ENCODE measurements around the gene RALGPS2. TPM values are rescaled to one million over a fixed set of nuclear protein-coding genes. Genes with fewer than 3 reads are reported as not detected.

The RALGPS2 gene
- polyA plus RNA-seq, 1 donor = 25.5 TPM

- DNase-seq = no peak
- Histone ChIP-seq H3K27ac (ENCODE audit: low read length) (no peak overlapping the region), H3K4me3 (ENCODE audit: low read length) (no peak overlapping the region), H3K27me3 (ENCODE audit: control insufficient read depth, insufficient read depth, low read length) (no peaks in the 10 kb centered on the region), H3K9me3 (ENCODE audit: control insufficient read depth, low read depth, low read length) (no peaks in the 10 kb centered on the region), H3K36me3 (ENCODE audit: control insufficient read depth, insufficient read depth, low read length) (no peaks in the 10 kb centered on the region), H3K4me1 (ENCODE audit: control insufficient read depth, insufficient read depth, low read length) (no peaks in the 10 kb centered on the region)
- WGBS (ENCODE audit: insufficient coverage, low lambda C conversion rate) = 60% methylated on average over 1 of the region's 2 CpGs
These were observed 35.3 kb upstream of the RALGPS2 start for GRCh38 chr1:178689769-178690168.

- Histone ChIP-seq H3K36me3 (ENCODE audit: control insufficient read depth, insufficient read depth, low read length) (no peaks in the 10 kb centered on the region), H3K27me3 (ENCODE audit: control insufficient read depth, insufficient read depth, low read length) (no peaks in the 10 kb centered on the region), H3K4me3 (ENCODE audit: low read length) (no peak overlapping the region), H3K9me3 (ENCODE audit: control insufficient read depth, low read depth, low read length) (no peaks in the 10 kb centered on the region), H3K4me1 (ENCODE audit: control insufficient read depth, insufficient read depth, low read length) (no peaks in the 10 kb centered on the region), H3K27ac (ENCODE audit: low read length) (no peak overlapping the region)
- 17% methylated on average over 1 of the region's 5 CpGs for WGBS (ENCODE audit: insufficient coverage, low lambda C conversion rate)
- no peak for DNase-seq
These were observed 34.5 kb upstream of the RALGPS2 start for GRCh38 chr1:178690496-178690895.

DNA sequence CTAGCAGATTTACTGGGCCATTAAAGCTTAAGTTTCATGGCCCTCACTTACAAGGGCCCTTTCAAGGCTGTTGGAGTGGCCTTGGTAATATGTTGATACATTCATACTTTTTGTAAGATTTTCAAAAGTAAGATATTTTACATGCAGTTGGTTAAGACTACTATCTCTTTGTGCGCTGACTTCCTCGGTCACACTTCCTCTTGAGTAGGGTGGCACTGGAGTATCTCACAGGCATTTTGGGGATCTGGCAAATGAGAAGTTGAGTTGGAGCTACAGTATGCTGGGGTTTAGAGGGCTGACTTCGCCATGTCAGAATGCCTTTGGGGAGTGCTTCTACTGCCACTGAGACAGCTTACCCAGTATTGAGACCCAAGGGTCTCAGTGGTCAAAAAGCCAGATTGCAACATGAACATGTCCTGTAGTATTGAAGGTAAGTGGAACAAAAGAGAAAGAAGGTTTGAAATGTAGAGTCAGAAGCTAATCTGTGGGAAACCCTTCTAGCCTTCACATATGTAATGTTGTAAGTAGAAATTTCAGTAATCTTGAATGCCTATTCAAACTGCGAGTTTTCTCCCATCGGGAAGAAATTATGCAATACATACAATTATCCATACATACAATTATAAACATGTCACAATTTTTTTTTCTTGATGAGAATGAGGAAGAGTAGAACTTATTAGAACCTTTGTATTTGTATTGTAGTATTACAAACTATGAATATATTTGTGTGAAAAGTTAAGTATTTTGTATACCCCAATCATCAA is 32.3 kb upstream of the RALGPS2 start:
- Histone ChIP-seq H3K27me3 (ENCODE audit: control insufficient read depth, insufficient read depth, low read length) (no peaks in the 10 kb centered on the region), H3K9me3 (ENCODE audit: control insufficient read depth, low read depth, low read length) (no peaks in the 10 kb centered on the region), H3K27ac (ENCODE audit: low read length) (no peak overlapping the region), H3K4me3 (ENCODE audit: low read length) (no peak overlapping the region), H3K4me1 (ENCODE audit: control insufficient read depth, insufficient read depth, low read length) (no peaks in the 10 kb centered on the region), H3K36me3 (ENCODE audit: control insufficient read depth, insufficient read depth, low read length) (no peaks in the 10 kb centered on the region)
- no peak for DNase-seq
- WGBS (ENCODE audit: insufficient coverage, low lambda C conversion rate) = no CpG with 5 or more reads among the region's 5 CpGs

- Histone ChIP-seq H3K27me3 (ENCODE audit: control insufficient read depth, insufficient read depth, low read length) (no peaks in the 10 kb centered on the region), H3K36me3 (ENCODE audit: control insufficient read depth, insufficient read depth, low read length) (no peaks in the 10 kb centered on the region), H3K27ac (ENCODE audit: low read length) (no peak overlapping the region), H3K4me3 (ENCODE audit: low read length) (no peak overlapping the region), H3K9me3 (ENCODE audit: control insufficient read depth, low read depth, low read length) (no peaks in the 10 kb centered on the region), H3K4me1 (ENCODE audit: control insufficient read depth, insufficient read depth, low read length) (no peaks in the 10 kb centered on the region)
- peak; percentile 27 to 34 for DNase-seq
- no CpG with 5 or more reads among the region's 2 CpGs for WGBS (ENCODE audit: insufficient coverage, low lambda C conversion rate)
These were observed 31.7 kb upstream of the RALGPS2 start for GRCh38 chr1:178693366-178693765.

- H3K27me3 ChIP-seq (ENCODE audit: control insufficient read depth, insufficient read depth, low read length) = no peaks in the 10 kb centered on the region
- H3K9me3 ChIP-seq (ENCODE audit: control insufficient read depth, low read depth, low read length) = no peaks in the 10 kb centered on the region
- DNase-seq = peak in 1 of 2 donors; percentile 39
- H3K27ac ChIP-seq (ENCODE audit: low read length) = no peak overlapping the region
- no peaks in the 10 kb centered on the region for H3K36me3 ChIP-seq (ENCODE audit: control insufficient read depth, insufficient read depth, low read length)
- WGBS (ENCODE audit: insufficient coverage, low lambda C conversion rate) = no CpG with 5 or more reads among the region's 2 CpGs
- H3K4me1 ChIP-seq (ENCODE audit: control insufficient read depth, insufficient read depth, low read length) = no peaks in the 10 kb centered on the region
- no peak overlapping the region for H3K4me3 ChIP-seq (ENCODE audit: low read length)
These were observed 30.0 kb upstream of the RALGPS2 start for GRCh38 chr1:178694923-178695525.

GRCh38 chr1:178702146-178702545 is 22.9 kb upstream of the RALGPS2 start:
- Histone ChIP-seq H3K9me3 (ENCODE audit: control insufficient read depth, low read depth, low read length) (no peaks in the 10 kb centered on the region), H3K36me3 (ENCODE audit: control insufficient read depth, insufficient read depth, low read length) (no peaks in the 10 kb centered on the region), H3K4me1 (ENCODE audit: control insufficient read depth, insufficient read depth, low read length) (no peaks in the 10 kb centered on the region), H3K4me3 (ENCODE audit: low read length) (no peak overlapping the region), H3K27me3 (ENCODE audit: control insufficient read depth, insufficient read depth, low read length) (no peaks in the 10 kb centered on the region), H3K27ac (ENCODE audit: low read length) (no peak overlapping the region)
- 50% methylated on average over 1 of the region's 2 CpGs for WGBS (ENCODE audit: insufficient coverage, low lambda C conversion rate)
- DNase-seq = no peak

DNA sequence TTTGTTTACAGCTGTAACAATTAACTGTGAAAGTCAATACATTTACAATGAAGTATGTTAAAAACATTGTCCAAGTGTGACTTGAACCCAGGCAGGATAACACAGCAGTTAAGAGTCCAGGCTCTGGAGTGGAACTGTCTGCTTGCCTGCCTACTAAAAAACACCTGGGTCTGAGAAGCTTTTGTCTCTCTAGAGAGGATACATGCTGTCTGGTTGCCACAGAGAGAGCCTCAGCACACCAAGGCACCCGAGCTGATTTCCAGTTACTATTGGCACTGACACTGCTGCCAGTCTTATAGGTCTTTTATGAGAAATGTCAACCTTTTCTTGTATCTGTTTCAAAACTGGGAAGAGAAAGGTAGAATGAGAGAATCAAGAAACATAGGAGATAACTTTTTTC is 20.2 kb upstream of the RALGPS2 start:
- H3K9me3 ChIP-seq (ENCODE audit: control insufficient read depth, low read depth, low read length) = no peaks in the 10 kb centered on the region
- H3K4me1 ChIP-seq (ENCODE audit: control insufficient read depth, insufficient read depth, low read length) = no peaks in the 10 kb centered on the region
- WGBS (ENCODE audit: insufficient coverage, low lambda C conversion rate) = no CpG with 5 or more reads among the region's 1 CpG
- no peaks in the 10 kb centered on the region for H3K36me3 ChIP-seq (ENCODE audit: control insufficient read depth, insufficient read depth, low read length)
- no peak overlapping the region for H3K27ac ChIP-seq (ENCODE audit: low read length)
- no peak overlapping the region for H3K4me3 ChIP-seq (ENCODE audit: low read length)
- DNase-seq = no peak
- no peaks in the 10 kb centered on the region for H3K27me3 ChIP-seq (ENCODE audit: control insufficient read depth, insufficient read depth, low read length)

DNA sequence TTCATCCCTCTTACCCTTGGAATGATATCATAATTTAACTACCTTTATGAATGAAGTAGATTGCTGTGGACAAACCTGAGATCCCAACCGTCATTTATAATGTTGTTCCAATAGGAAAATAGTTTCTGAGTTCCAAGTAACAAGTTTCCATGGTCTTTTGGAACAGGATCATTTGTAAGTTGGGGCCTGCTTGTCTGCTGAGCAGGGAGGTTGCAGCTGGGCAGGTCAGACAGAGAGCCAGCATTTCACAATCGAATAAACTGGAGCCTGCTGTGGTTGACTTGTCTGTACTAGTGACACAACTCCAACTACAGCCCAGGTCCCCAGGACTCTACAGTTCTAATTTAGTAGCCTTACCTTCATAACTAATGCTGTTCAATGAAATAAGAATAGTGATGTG is 18.6 kb upstream of the RALGPS2 start:
- no peak for DNase-seq
- WGBS (ENCODE audit: insufficient coverage, low lambda C conversion rate) = no CpG with 5 or more reads among the region's 2 CpGs
- Histone ChIP-seq H3K36me3 (ENCODE audit: control insufficient read depth, insufficient read depth, low read length) (no peaks in the 10 kb centered on the region), H3K4me1 (ENCODE audit: control insufficient read depth, insufficient read depth, low read length) (no peaks in the 10 kb centered on the region), H3K4me3 (ENCODE audit: low read length) (no peak overlapping the region), H3K27ac (ENCODE audit: low read length) (no peak overlapping the region), H3K9me3 (ENCODE audit: control insufficient read depth, low read depth, low read length) (no peaks in the 10 kb centered on the region), H3K27me3 (ENCODE audit: control insufficient read depth, insufficient read depth, low read length) (no peaks in the 10 kb centered on the region)

DNA sequence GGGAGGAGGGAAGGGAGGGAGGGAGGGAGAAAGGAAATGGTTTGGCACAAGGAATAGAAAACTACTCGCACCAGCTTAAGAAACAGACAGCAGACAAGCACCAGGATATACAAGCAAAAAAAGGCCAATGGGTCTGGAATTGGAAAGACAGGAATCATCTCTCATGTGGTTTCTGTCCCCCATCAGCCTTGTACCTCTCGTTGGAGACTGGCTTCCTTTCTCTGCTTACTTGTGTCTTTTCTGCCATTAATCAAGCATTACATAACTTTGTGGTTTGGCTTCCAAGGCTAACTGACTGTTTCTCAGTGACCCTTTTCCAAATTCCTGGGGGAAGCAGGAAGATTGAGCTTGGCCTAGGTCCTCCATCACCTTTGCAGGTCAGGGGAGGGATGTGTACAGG is 11.8 kb upstream of the RALGPS2 start:
- no peaks in the 10 kb centered on the region for H3K36me3 ChIP-seq (ENCODE audit: control insufficient read depth, insufficient read depth, low read length)
- DNase-seq = no peak
- no peak overlapping the region for H3K4me3 ChIP-seq (ENCODE audit: low read length)
- no peaks in the 10 kb centered on the region for H3K9me3 ChIP-seq (ENCODE audit: control insufficient read depth, low read depth, low read length)
- WGBS (ENCODE audit: insufficient coverage, low lambda C conversion rate) = 75% methylated on average over 2 of the region's 2 CpGs
- H3K27me3 ChIP-seq (ENCODE audit: control insufficient read depth, insufficient read depth, low read length) = no peaks in the 10 kb centered on the region
- H3K27ac ChIP-seq (ENCODE audit: low read length) = no peak overlapping the region
- no peaks in the 10 kb centered on the region for H3K4me1 ChIP-seq (ENCODE audit: control insufficient read depth, insufficient read depth, low read length)

DNA sequence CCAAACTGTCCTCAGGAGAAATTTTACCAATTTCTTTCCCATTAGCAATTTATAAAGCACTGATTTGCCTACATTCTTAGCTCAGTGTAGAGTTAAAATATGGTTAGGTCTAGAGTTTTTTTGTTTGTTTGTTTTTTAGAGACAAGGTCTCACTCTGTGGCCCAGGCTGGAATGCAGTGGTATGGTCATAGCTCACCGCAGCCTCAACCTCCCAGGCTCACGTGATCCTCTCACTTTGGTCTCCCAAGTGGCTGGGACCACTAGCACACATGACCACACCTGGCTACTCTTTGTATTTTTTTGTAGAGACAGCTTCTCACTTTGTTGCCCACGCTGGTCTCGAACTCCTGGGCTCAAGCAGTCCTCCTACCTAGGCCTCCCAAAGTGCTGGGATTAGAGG is 10.6 kb upstream of the RALGPS2 start:
- no peaks in the 10 kb centered on the region for H3K4me1 ChIP-seq (ENCODE audit: control insufficient read depth, insufficient read depth, low read length)
- no peaks in the 10 kb centered on the region for H3K36me3 ChIP-seq (ENCODE audit: control insufficient read depth, insufficient read depth, low read length)
- DNase-seq = no peak
- no peaks in the 10 kb centered on the region for H3K9me3 ChIP-seq (ENCODE audit: control insufficient read depth, low read depth, low read length)
- WGBS (ENCODE audit: insufficient coverage, low lambda C conversion rate) = no CpG with 5 or more reads among the region's 4 CpGs
- H3K4me3 ChIP-seq (ENCODE audit: low read length) = no peak overlapping the region
- H3K27ac ChIP-seq (ENCODE audit: low read length) = no peak overlapping the region
- no peaks in the 10 kb centered on the region for H3K27me3 ChIP-seq (ENCODE audit: control insufficient read depth, insufficient read depth, low read length)

DNA sequence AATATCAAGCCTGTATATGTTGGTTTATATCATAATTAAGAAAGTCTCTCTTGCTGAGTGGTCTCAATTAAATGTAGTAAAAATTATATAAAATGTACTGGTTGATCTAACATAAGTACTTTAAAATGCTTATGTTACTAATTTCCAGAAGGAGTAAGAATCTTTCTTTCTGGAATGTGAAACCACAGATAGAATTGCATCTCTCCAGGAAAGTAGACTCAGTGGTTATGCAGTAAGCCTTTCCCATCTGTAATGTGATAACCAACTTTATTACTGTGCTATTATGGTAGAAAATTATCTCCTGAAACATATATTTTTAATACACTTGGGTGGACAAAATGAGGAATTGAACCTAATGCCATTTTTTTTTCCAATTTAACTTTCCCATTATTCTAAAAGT is 8.9 kb upstream of the RALGPS2 start:
- H3K27me3 ChIP-seq (ENCODE audit: control insufficient read depth, insufficient read depth, low read length) = no peaks in the 10 kb centered on the region
- H3K36me3 ChIP-seq (ENCODE audit: control insufficient read depth, insufficient read depth, low read length) = no peaks in the 10 kb centered on the region
- H3K27ac ChIP-seq (ENCODE audit: low read length) = no peak overlapping the region
- no peak overlapping the region for H3K4me3 ChIP-seq (ENCODE audit: low read length)
- no peak for DNase-seq
- no peaks in the 10 kb centered on the region for H3K4me1 ChIP-seq (ENCODE audit: control insufficient read depth, insufficient read depth, low read length)
- no peaks in the 10 kb centered on the region for H3K9me3 ChIP-seq (ENCODE audit: control insufficient read depth, low read depth, low read length)
